HG02884 (cell line): ENCODE results near the gene GAL.

Experiments used
- ATAC-seq: cut with Tn5 transposase; IDR thresholded peaks from one replicate; pipeline ENCODE4 v1.9.1; 2021; ENCODE audit warnings: mild to moderate bottlenecking, moderate library complexity; ENCODE audit not compliant: unreplicated experiment

GAL gene

GRCh38 chr11:68678031-68678441, 6.3 kb upstream of the GAL start:
- no peak for ATAC-seq

GRCh38 chr11:68680541-68681231, 3.7 kb upstream of the GAL start:
- no peak for ATAC-seq

GRCh38 chr11:68682531-68682961, 1.8 kb upstream of the GAL start:
- no peak for ATAC-seq

GRCh38 chr11:68683121-68683520, 1.2 kb upstream of the GAL start:
- no peak for ATAC-seq

- ATAC-seq, result no peak
Observed at GRCh38 chr11:68683536-68684384, 584 bp upstream of the GAL start.

- ATAC-seq, result no peak
Observed at GRCh38 chr11:68685656-68686380, 1.5 kb downstream of the GAL start.

GRCh38 chr11:68686486-68686885, 2.1 kb downstream of the GAL start:
- no peak for ATAC-seq

- ATAC-seq, result no peak
Observed at GRCh38 chr11:68687311-68687710, 3.0 kb downstream of the GAL start.

- no peak for ATAC-seq
Observed at GRCh38 chr11:68687986-68688385, 3.6 kb downstream of the GAL start.

- ATAC-seq, result no peak
Observed at GRCh38 chr11:68688881-68689280, 4.5 kb downstream of the GAL start.

GRCh38 chr11:68689737-68690625, 5.6 kb downstream of the GAL start:
- ATAC-seq, result no peak

- ATAC-seq, result no peak
Observed at GRCh38 chr11:68690671-68691401, 6.5 kb downstream of the GAL start.

- no peak for ATAC-seq
Observed at GRCh38 chr11:68691402-68691784, 7.0 kb downstream of the GAL start.

- ATAC-seq, result no peak
Observed at GRCh38 chr11:68692115-68692514, 7.8 kb downstream of the GAL start.

GRCh38 chr11:68692871-68693483, 8.6 kb downstream of the GAL start:
- ATAC-seq, result no peak

GRCh38 chr11:68693484-68693882, 9.1 kb downstream of the GAL start:
- ATAC-seq, result no peak

GRCh38 chr11:68694431-68695297, 10.3 kb downstream of the GAL start:
- ATAC-seq, result no peak

- no peak for ATAC-seq
Observed at GRCh38 chr11:68695531-68695930, 11.2 kb downstream of the GAL start.

GRCh38 chr11:68698993-68699392, 14.6 kb downstream of the GAL start:
- no peak for ATAC-seq
